NOMO-1 (cell line): ENCODE results near the gene RAPGEFL1.
"Not testable (repeated sequence)": the region's sequence is repeated elsewhere in the genome, so short reads cannot be mapped to it uniquely, and the experiment has no call there.

Experiments used
- DNase-seq, 2 experiments: peaks; one replicate each; lab custom pipeline; 2025; ENCODE audit not compliant: unreplicated experiment in 2 of 2; lab: John Stamatoyannopoulos, UW

Gene RAPGEFL1, protein sequence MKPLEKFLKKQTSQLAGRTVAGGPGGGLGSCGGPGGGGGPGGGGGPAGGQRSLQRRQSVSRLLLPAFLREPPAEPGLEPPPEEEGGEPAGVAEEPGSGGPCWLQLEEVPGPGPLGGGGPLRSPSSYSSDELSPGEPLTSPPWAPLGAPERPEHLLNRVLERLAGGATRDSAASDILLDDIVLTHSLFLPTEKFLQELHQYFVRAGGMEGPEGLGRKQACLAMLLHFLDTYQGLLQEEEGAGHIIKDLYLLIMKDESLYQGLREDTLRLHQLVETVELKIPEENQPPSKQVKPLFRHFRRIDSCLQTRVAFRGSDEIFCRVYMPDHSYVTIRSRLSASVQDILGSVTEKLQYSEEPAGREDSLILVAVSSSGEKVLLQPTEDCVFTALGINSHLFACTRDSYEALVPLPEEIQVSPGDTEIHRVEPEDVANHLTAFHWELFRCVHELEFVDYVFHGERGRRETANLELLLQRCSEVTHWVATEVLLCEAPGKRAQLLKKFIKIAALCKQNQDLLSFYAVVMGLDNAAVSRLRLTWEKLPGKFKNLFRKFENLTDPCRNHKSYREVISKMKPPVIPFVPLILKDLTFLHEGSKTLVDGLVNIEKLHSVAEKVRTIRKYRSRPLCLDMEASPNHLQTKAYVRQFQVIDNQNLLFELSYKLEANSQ

DNA sequence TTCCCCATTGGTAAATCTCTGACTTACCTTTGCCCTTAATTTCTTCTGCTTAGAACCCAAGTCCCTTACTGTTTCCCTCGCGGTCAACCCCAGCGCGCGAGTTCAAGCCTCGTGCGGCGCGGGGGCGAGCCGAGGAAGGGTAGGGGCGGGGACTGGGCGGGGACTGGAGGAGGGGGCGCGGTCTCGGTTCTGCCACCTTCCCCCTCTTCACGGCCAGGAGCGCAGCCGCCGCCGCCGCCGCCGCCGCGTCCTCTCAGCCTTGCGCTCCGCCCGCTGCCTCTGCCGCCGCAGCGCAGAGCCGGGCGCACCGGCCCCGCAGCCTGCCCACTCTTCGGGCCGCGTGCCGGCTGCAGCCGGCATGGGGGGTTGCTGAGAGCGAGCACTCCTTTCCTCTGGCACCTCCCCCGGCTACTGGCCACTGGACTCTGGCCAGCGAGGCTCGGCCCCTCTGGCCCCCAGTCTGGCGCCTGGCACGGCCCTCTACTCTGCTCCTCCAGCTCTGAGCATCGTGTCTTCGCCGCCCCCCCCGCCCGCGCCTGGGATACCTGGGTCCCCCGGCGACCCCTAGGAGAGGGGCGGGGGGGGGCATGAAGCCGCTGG is at the start of gene RAPGEFL1:
Gene RAPGEFL1, plus strand, starts transcription at position 196 of the 600 bp plus-strand sequence. Its CDS starts 392 bp downstream, at position 588.
- DNase-seq = no peak

DNA sequence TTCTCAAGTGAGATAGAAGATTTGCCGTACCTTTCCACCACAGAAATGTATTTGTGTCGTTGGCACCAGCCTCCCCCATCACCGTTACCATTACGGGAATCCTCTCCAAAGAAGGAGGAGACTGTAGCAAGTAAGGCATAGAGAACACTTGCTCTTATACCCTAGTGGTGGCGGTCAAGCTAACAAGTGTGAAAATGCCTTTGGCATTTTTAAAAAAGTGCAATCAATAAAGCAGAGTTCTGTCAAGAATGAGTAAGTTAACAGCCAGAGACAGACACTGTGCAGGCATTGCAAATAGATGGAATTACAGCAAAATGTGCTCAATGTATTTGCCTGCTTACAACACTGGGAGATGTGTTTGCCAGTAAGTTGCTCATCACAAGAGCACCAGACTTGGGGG is 47.8 kb upstream of the RAPGEFL1 start:
- no peak for DNase-seq

DNA sequence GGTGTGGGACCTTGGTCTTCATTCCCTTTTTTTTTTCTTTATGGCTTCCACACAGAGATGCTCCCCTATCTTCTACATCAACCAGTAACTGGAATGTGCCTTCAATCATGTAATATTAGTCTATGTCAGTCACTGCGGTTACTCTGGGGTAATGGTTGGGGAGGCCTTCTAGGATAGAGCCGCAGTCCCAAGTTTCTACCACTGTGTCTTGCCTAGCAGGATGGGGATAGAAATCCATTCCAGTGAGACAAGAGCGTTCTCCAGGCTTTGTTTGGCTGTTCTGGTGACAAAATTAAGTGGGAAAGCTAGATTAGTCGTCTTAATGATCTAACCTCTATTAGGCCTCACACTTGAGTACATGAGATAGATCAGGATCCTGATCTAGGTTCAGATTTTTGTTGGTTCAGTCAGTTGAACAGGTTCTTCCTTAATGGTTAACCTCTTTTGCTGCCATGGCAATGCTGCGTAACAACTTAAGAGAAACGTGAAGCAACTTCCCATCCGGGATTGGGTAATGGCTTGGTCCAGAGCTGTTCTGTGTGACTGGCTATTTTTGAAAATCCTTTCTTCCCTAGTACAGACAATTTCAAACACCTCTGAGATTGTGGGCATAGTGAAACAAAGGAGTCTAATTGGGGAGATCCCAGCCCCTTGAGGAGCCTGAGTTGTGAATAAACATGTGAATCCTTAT is 46.8 kb upstream of the RAPGEFL1 start:
- peak; percentile 86 to 95 for DNase-seq

DNA sequence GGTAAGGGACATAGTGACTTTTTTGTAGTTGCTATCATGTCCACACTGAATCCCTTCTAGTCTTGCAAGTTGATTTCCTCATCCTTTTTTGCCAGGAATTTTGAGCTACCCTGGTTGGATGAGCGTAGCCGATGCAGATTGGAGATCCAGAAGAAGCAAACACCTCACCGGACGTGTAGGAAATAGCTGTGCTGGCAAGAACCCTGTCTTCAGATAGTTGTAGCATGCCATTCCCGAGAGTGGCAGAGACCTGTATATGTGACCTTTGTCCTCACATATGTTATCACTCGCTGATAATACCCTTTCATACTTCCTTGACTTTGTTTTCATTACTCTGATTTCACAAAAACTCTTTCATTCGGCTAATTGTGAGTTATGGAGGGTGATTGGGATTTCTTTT is 43.1 kb upstream of the RAPGEFL1 start:
- no peak for DNase-seq

DNA sequence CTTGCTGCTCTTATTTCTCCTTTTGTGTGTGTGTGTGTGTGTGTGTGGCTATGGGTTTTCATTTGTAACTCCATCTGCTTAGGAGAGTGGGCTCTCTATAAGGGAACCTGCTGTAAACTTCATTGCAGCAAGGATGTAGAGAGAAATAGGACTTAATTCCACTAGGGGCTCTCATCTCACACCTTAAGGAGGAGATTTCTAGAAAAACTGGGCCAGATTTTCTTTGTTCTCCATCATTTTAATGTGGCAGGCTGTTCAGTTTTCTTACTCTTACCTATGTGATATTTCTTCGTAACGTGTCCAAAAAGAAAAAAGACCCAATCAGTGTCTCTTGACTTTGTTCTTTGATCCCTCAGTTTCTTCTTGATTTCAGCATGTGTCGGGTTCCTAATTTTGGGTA is 41.5 kb upstream of the RAPGEFL1 start:
- DNase-seq = no peak

DNA sequence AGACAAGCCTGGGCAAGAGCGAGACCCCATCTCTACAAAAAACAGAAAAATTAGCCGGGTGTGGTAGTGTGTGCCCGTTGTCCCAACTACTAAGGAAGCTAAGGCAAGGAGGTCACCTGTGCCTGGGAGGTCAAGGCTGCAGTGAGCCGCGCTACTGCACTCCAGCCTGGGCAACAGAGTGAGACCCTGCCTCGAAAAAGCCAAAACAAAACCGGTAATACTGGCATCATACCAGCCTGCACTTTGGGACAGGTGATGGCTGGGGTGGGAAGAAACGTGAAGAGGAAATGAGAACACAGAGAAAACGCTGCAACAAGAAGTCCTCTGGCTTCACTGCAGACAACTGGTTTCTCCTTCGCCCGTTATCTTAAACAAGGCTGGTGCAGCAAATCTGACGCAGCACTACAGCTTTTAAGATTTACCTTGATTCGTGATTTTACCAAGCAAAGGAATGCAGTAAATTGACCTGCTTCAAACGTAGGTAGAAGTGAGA is 37.7 kb upstream of the RAPGEFL1 start:
- DNase-seq = peak in 1 of 2 experiments; percentile 69

DNA sequence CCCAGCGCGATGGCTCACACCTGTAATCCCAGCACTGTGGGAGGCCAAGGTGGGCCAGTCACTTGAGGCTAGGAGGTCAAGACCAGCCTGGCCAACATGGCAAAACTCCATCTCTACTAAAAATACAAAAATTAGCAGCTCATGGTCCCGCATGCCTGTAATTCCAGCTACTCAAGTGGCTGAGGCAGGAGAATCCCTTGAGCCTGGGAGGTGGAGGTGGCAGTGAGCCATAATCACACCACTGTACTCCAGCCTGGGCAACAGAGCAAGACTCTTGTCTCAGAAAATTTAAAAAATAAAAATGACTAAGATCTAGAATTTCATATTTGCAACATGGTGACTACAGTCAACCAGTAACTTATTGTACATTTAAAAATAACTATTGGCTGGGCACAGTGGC is 34.1 kb upstream of the RAPGEFL1 start:
- not testable (repeated sequence) for DNase-seq

DNA sequence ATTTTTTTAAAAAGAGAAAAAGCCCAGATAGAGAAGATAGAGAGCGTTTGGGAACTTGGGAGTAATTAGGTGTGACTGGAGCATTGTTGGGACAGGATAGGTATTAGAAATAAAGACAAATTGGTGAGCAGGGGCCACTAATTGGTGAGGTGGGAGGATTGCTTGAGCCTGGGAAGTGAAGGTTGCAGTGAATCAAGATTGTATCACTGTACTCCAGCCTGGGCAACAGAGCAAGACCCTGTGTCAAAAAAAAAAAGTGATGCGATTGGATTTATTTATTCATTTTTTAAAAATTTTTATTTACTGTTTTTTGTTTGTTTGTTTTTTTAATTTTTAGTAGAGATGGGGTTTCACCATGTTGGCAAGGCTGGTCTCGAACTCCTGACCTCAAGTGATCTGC is 31.8 kb upstream of the RAPGEFL1 start:
- no peak for DNase-seq

DNA sequence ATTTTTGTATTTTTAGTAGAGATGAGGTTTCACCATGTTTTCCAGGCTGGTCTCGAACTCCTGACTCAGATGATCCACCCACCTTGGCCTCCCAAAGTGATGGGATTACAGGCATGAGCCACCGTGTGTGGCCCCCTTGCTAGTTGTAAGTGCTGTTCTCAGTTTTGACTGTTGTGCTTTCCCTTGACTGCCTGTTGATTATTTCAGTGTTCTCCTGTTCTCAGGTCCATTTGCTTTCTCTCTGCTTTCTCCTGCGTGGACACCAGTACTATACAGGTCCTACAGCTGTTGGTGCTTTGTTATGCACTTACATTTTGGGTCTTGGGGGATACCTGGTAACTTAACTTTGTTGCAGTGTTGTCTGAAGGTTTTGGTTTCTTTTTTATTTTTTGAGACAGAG is 28.7 kb upstream of the RAPGEFL1 start:
- no peak for DNase-seq

DNA sequence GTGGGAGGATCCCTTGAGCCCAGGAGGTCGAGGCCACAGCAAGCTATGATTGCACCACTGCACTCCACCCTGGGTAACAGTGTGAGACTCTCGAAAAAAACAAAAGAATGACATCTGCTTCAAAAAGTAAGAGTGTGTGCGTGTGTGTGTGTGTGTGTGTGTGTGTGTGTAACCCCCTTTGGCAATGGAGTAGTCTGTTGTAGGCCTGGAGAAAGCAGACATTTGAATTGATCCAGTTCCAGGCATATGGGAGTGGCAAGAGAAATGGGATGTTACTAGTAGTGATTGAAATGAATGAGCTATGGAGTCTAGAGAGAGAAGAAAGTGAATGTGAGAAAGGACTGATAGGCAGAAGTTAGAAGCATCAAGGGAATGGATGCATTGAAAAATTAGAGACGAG is 27.0 kb upstream of the RAPGEFL1 start:
- no peak for DNase-seq

DNA sequence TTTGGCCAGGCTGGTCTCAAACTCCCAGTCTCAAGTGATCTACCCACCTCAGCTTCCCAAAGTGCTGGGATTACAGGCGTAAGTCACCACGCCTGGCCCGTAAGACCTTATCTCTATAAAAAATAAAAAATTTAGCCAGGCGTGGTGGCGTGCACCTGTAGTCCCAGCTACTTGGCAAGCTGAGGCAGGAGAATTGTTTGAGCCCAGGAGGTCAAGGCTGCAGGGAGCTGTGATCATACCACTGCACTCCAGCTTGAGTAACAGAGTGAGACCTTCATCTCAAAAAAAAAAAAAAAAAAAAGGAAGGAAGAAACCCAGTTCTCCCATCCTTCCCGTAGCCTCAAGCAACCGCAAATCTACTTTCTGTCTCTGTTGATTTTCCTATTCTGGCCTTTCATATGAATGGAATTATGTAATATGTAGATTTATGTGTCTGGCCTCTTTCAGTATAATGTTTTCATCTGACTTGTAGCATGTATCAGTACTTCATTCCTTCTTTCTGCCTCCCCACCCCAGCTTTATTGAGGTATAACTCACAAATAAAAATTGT is 25.8 kb upstream of the RAPGEFL1 start:
- peak; percentile 27 to 58 for DNase-seq

DNA sequence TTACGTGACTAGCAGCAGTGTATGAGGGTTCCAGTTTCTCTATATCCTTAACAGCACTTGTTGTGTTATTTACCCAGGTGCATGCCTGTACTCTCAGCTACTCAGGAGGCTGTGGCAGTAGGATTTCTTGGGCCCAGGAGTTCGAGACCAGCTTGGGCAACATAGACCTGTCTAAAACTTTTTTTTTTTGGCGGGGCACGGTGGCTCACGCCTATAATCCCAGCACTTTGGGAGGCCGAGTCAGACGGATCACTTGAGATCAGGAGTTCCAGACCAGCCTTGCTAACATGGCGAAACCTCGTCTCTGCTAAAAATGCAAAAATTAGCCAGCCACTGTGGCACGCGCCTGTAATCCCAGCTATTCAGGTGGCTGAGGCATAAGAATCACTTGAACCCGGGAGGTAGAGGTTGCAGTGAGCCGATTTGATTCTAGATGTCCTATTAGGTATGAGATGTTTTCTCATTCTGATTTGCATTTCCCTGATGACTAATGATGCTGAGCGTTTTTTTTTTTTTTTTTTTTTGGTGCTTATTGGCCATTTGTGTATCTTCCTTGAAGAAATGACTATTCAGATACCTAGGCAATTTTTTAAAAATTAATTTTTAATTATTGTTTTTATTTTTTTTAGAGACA is 23.6 kb upstream of the RAPGEFL1 start:
- DNase-seq = no peak

DNA sequence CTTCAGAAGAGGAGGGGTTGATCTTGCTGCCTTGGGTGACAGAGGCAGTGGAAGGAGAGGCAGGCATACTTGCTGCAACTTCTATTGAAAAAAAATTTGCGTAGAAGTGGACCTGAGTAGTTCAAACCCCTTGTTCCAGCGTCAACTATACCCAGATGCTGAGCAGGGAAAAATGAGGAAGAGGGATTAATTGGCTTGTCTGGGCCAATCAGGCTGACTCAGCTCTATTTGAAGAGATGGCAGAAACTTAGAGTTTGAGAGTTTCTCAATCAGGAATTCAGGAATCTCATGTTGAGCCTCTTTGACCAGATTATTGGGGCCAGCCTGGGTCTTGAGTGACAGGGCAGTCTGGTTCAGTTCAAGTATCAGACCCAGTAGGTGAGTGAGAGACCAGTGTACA is 19.3 kb upstream of the RAPGEFL1 start:
- DNase-seq = peak in 1 of 2 experiments; percentile 11

DNA sequence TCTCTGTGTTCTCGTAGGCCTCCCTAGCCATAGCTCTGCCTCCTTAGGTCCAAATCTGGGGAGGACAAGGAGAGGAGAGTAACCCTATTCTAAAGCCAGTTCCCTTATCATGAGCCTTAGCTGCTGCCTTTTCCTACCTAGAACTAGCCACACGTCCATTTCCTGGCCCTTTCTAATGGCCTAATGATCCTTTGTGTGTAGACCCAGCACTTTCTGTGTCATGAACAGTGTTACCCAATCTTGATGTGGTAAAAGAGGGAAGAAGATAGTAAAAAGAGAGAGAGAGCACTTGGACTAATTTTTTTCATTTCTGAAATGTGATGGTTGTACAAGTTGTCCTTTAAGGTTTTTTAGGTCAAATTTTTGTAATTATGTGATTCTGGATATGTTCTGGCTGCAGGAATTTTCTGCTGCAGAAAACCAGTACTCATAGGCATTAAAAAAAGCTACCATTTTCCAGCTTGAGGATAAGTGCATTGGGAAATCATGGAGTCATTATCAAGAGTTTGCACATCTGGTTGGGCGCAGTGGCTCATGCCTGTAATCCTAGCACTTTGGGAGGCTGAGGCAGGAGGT is 18.7 kb upstream of the RAPGEFL1 start:
- DNase-seq = peak in 1 of 2 experiments; percentile 63

DNA sequence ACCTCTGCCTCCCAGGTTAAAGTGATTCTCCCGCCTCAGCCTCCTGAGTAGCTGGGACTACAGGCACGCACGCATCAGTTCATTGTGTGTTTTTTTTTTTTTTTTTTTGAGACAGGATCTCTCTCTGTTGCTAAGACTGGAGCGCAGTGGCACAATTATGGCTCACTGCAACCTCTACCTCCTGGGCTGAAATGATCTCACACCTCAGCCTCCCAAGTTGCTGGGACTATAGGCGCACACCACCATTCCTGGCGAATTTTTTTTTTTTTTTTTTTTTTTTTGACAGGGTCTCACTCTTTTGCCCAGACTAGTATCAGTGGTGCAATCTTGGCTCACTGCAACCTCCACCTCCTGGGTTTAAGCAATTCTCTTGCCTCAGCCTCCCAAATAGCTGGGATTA is 17.8 kb upstream of the RAPGEFL1 start:
- no peak for DNase-seq

DNA sequence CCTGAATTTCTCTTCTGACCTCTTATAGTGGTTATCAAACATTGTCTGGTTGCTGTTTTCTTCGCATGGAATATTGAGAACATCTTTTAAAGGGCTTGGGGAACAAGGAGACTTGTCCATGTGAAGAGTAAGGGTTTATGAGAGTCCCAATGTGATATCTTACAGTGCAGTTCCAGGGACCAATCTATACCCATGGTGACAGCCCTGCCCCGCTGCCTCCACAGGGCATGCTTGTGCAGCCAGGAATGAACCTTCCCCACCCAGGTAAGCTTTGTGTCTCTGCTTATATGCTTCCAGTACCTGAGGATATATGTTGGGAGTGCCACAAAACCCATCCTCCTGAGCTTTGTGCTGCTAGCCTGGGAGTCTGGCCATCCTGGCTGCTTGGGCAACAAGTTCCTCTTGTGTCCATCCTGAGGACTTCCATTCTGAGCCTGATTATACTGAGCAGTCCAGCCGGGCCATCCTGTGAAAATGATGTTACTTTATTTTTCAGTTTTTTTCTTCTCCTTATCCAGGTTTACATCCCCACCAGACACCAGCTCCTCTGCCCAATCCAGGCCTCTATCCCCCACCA is 9.5 kb upstream of the RAPGEFL1 start:
- DNase-seq = no peak

DNA sequence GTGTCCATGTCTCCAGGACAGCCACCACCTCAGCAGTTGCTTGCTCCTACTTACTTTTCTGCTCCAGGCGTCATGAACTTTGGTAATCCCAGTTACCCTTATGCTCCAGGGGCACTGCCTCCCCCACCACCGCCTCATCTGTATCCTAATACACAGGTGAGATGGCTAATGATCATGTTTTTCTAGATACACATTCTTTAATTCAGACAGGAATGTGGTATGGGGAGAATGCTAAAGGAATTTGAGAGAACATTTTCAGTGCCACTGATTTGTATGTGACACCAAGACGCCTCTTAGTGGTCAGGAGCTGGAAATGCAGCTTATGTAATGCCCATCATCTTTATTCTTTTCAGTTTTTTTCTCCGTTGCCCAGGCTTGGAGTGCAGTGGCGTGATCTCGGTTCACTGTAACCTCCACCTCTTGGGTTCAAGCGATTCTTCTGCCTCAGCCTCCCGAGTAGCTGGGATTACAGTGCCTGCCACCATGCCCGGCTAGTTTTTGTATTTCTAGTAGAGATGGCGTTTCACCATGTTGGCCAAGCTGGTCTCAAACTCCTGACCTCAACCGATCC is 8.9 kb upstream of the RAPGEFL1 start:
- peak in 1 of 2 experiments; percentile 52 for DNase-seq

DNA sequence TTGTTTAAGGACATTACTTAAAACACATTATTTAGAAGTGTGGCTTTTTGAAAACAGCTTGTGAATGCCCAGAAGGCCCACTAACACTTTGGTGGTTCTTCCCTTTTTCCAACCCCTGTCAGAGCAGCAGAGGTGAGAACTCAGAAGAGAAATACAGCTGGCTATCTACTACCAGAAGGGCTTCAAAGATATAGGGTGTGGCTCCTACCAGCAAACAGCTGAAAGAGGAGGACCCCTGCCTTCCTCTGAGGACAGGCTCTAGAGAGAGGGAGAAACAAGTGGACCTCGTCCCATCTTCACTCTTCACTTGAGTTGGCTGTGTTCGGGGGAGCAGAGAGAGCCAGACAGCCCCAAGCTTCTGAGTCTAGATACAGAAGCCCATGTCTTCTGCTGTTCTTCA is 6.9 kb upstream of the RAPGEFL1 start:
- DNase-seq = no peak

DNA sequence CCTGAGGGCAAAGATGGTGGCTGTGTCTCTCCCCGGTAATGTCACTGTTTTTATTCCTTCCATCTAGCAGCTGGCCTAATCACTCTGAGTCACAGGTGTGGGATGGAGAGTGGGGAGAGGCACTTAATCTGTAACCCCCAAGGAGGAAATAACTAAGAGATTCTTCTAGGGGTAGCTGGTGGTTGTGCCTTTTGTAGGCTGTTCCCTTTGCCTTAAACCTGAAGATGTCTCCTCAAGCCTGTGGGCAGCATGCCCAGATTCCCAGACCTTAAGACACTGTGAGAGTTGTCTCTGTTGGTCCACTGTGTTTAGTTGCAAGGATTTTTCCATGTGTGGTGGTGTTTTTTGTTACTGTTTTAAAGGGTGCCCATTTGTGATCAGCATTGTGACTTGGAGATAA is 5.5 kb upstream of the RAPGEFL1 start:
- DNase-seq = no peak
